Measurements from ENCODE around the gene KRTAP4-11.
"Not testable (repeated sequence)": the region's sequence is repeated elsewhere in the genome, so short reads cannot be mapped to it uniquely, and the experiment has no call there.

KRTAP4-11 gene

GRCh38 chr17:41119696-41120690, 1.8 kb upstream of the KRTAP4-11 start:
- not testable (repeated sequence) for H3K14ac ChIP-seq (ENCODE audit: low read length); H2BK12ac ChIP-seq (ENCODE audit: low read length); H4K91ac ChIP-seq (ENCODE audit: low read depth, low read length, poor library complexity); H2BK5ac ChIP-seq (ENCODE audit: low read length); H2AFZ ChIP-seq (ENCODE audit: low read length); H3K4ac ChIP-seq (ENCODE audit: low read length); H3K36me3 ChIP-seq (replicated peaks in 1 of 2; ENCODE audit: control insufficient read depth in 2 of 2, insufficient read depth in 2 of 2, low read length in 2 of 2); H3K23ac ChIP-seq (ENCODE audit: low read depth, low read length, poor library complexity); H3K9ac ChIP-seq (ENCODE audit: low read depth, low read length, poor library complexity); H2AK5ac ChIP-seq (ENCODE audit: low read depth, low read length); H3K18ac ChIP-seq (ENCODE audit: low read length); H2BK15ac ChIP-seq (ENCODE audit: low read length); H3K9me3 ChIP-seq (replicated peaks in 1 of 2; ENCODE audit: control insufficient read depth in 2 of 2, insufficient read depth in 1 of 2, low read depth in 1 of 2, low read length in 2 of 2); H3K4me3 ChIP-seq (ENCODE audit: low read length in 2 of 2); H3K27ac ChIP-seq (replicated peaks; ENCODE audit: low read length); H3K4me1 ChIP-seq (ENCODE audit: control insufficient read depth in 2 of 2, insufficient read depth in 1 of 2, low read depth in 1 of 2, low read length in 2 of 2); H3K79me1 ChIP-seq (ENCODE audit: low read depth, low read length); H2BK120ac ChIP-seq (ENCODE audit: low read depth, low read length); DNase-seq (ENCODE audit: low spot score); H4K8ac ChIP-seq (ENCODE audit: low read depth, low read length); H3K27me3 ChIP-seq (ENCODE audit: control insufficient read depth in 3 of 3, insufficient read depth in 3 of 3, low read depth in 1 of 3, low read length in 3 of 3); H3K4me2 ChIP-seq (ENCODE audit: insufficient read depth, low read length, poor library complexity, severe bottlenecking)
- WGBS, 2 donors (ENCODE audit: extremely low coverage in 2 of 2, insufficient read length in 2 of 2, insufficient replicate concordance in 1 of 2) = no CpG with 5 or more reads among the region's 11 CpGs

- no peak for DNase-seq (ENCODE audit: low spot score)
- Histone ChIP-seq H3K27ac (replicated peaks; ENCODE audit: low read length) (no peak overlapping the region), H2AFZ (ENCODE audit: low read length) (no peak overlapping the region), H3K23ac (ENCODE audit: low read depth, low read length, poor library complexity) (no peak overlapping the region), H3K9ac (ENCODE audit: low read depth, low read length, poor library complexity) (no peak overlapping the region), H2BK5ac (ENCODE audit: low read length) (no peak overlapping the region), H3K18ac (ENCODE audit: low read length) (no peak overlapping the region), H3K4me3 (ENCODE audit: low read length in 2 of 2) (no peak overlapping the region), H2BK15ac (ENCODE audit: low read length) (no peak overlapping the region), H3K79me1 (ENCODE audit: low read depth, low read length) (no peaks in the 10 kb centered on the region), H3K4me2 (ENCODE audit: insufficient read depth, low read length, poor library complexity, severe bottlenecking) (no peak overlapping the region), H3K9me3 (replicated peaks in 1 of 2; ENCODE audit: control insufficient read depth in 2 of 2, insufficient read depth in 1 of 2, low read depth in 1 of 2, low read length in 2 of 2) (peaks cover 0 to 4% of the 10 kb centered on the region in 2 donors), H2AK5ac (ENCODE audit: low read depth, low read length) (no peak overlapping the region), H3K4me1 (ENCODE audit: control insufficient read depth in 2 of 2, insufficient read depth in 1 of 2, low read depth in 1 of 2, low read length in 2 of 2) (no peaks in the 10 kb centered on the region), H4K8ac (ENCODE audit: low read depth, low read length) (no peak overlapping the region), H4K91ac (ENCODE audit: low read depth, low read length, poor library complexity) (no peak overlapping the region), H3K14ac (ENCODE audit: low read length) (no peak overlapping the region), H3K27me3 (ENCODE audit: control insufficient read depth in 3 of 3, insufficient read depth in 3 of 3, low read depth in 1 of 3, low read length in 3 of 3) (peaks cover 0 to 3% (median 0%) of the 10 kb centered on the region in 3 experiments), H3K4ac (ENCODE audit: low read length) (no peak overlapping the region), H2BK12ac (ENCODE audit: low read length) (no peak overlapping the region), H3K36me3 (replicated peaks in 1 of 2; ENCODE audit: control insufficient read depth in 2 of 2, insufficient read depth in 2 of 2, low read length in 2 of 2) (no peaks in the 10 kb centered on the region), H2BK120ac (ENCODE audit: low read depth, low read length) (no peak overlapping the region)
- no CpG with 5 or more reads among the region's 4 CpGs for WGBS, 2 donors (ENCODE audit: extremely low coverage in 2 of 2, insufficient read length in 2 of 2, insufficient replicate concordance in 1 of 2)
These were observed 548 bp upstream of the KRTAP4-11 start for GRCh38 chr17:41118721-41119120.

- no peaks in the 10 kb centered on the region for H3K36me3 ChIP-seq (replicated peaks in 1 of 2; ENCODE audit: control insufficient read depth in 2 of 2, insufficient read depth in 2 of 2, low read length in 2 of 2)
- no peak overlapping the region for H3K4me2 ChIP-seq (ENCODE audit: insufficient read depth, low read length, poor library complexity, severe bottlenecking)
- no peak overlapping the region for H3K18ac ChIP-seq (ENCODE audit: low read length)
- H4K91ac ChIP-seq (ENCODE audit: low read depth, low read length, poor library complexity) = no peak overlapping the region
- no peak overlapping the region for H2AFZ ChIP-seq (ENCODE audit: low read length)
- H3K4ac ChIP-seq (ENCODE audit: low read length) = no peak overlapping the region
- no peak overlapping the region for H4K8ac ChIP-seq (ENCODE audit: low read depth, low read length)
- H2AK5ac ChIP-seq (ENCODE audit: low read depth, low read length) = no peak overlapping the region
- no peak overlapping the region for H2BK120ac ChIP-seq (ENCODE audit: low read depth, low read length)
- H2BK15ac ChIP-seq (ENCODE audit: low read length) = no peak overlapping the region
- no peak overlapping the region for H3K27ac ChIP-seq (replicated peaks; ENCODE audit: low read length)
- H3K4me1 ChIP-seq (ENCODE audit: control insufficient read depth in 2 of 2, insufficient read depth in 1 of 2, low read depth in 1 of 2, low read length in 2 of 2) = no peaks in the 10 kb centered on the region
- H3K23ac ChIP-seq (ENCODE audit: low read depth, low read length, poor library complexity) = no peak overlapping the region
- no peak overlapping the region for H2BK12ac ChIP-seq (ENCODE audit: low read length)
- H3K4me3 ChIP-seq (ENCODE audit: low read length in 2 of 2) = no peak overlapping the region
- WGBS, 2 donors (ENCODE audit: extremely low coverage in 2 of 2, insufficient read length in 2 of 2, insufficient replicate concordance in 1 of 2) = no CpG with 5 or more reads among the region's 5 CpGs
- no peak for DNase-seq (ENCODE audit: low spot score)
- no peak overlapping the region for H3K9ac ChIP-seq (ENCODE audit: low read depth, low read length, poor library complexity)
- H3K9me3 ChIP-seq (replicated peaks in 1 of 2; ENCODE audit: control insufficient read depth in 2 of 2, insufficient read depth in 1 of 2, low read depth in 1 of 2, low read length in 2 of 2) = peaks cover 0 to 4% of the 10 kb centered on the region in 2 donors
- H2BK5ac ChIP-seq (ENCODE audit: low read length) = no peak overlapping the region
- H3K14ac ChIP-seq (ENCODE audit: low read length) = no peak overlapping the region
- H3K27me3 ChIP-seq (ENCODE audit: control insufficient read depth in 3 of 3, insufficient read depth in 3 of 3, low read depth in 1 of 3, low read length in 3 of 3) = peaks cover 0 to 3% (median 0%) of the 10 kb centered on the region in 3 experiments
- H3K79me1 ChIP-seq (ENCODE audit: low read depth, low read length) = no peaks in the 10 kb centered on the region
These were observed 1.9 kb downstream of the KRTAP4-11 start for GRCh38 chr17:41116297-41116696.

GRCh38 chr17:41111151-41111885, 6.9 kb downstream of the KRTAP4-11 start:
- Histone ChIP-seq H3K79me1 (ENCODE audit: low read depth, low read length) (no peaks in the 10 kb centered on the region), H2BK5ac (ENCODE audit: low read length) (no peak overlapping the region), H3K27ac (replicated peaks; ENCODE audit: low read length) (no peak overlapping the region), H3K4me1 (ENCODE audit: control insufficient read depth in 2 of 2, insufficient read depth in 1 of 2, low read depth in 1 of 2, low read length in 2 of 2) (no peaks in the 10 kb centered on the region), H3K27me3 (ENCODE audit: control insufficient read depth in 3 of 3, insufficient read depth in 3 of 3, low read depth in 1 of 3, low read length in 3 of 3) (peaks cover 0 to 3% (median 0%) of the 10 kb centered on the region in 3 experiments), H3K14ac (ENCODE audit: low read length) (no peak overlapping the region), H4K8ac (ENCODE audit: low read depth, low read length) (no peak overlapping the region), H2BK12ac (ENCODE audit: low read length) (no peak overlapping the region), H2BK15ac (ENCODE audit: low read length) (no peak overlapping the region), H2AFZ (ENCODE audit: low read length) (no peak overlapping the region), H2BK120ac (ENCODE audit: low read depth, low read length) (no peak overlapping the region), H3K18ac (ENCODE audit: low read length) (no peak overlapping the region), H3K23ac (ENCODE audit: low read depth, low read length, poor library complexity) (no peak overlapping the region), H3K4ac (ENCODE audit: low read length) (no peak overlapping the region), H3K36me3 (replicated peaks in 1 of 2; ENCODE audit: control insufficient read depth in 2 of 2, insufficient read depth in 2 of 2, low read length in 2 of 2) (no peaks in the 10 kb centered on the region), H3K9me3 (replicated peaks in 1 of 2; ENCODE audit: control insufficient read depth in 2 of 2, insufficient read depth in 1 of 2, low read depth in 1 of 2, low read length in 2 of 2) (peaks cover 0 to 4% of the 10 kb centered on the region in 2 donors), H3K9ac (ENCODE audit: low read depth, low read length, poor library complexity) (no peak overlapping the region), H3K4me3 (ENCODE audit: low read length in 2 of 2) (no peak overlapping the region), H2AK5ac (ENCODE audit: low read depth, low read length) (no peak overlapping the region), H4K91ac (ENCODE audit: low read depth, low read length, poor library complexity) (no peak overlapping the region), H3K4me2 (ENCODE audit: insufficient read depth, low read length, poor library complexity, severe bottlenecking) (no peak overlapping the region)
- DNase-seq (ENCODE audit: low spot score) = no peak
- WGBS, 2 donors (ENCODE audit: extremely low coverage in 2 of 2, insufficient read length in 2 of 2, insufficient replicate concordance in 1 of 2) = no CpG with 5 or more reads among the region's 2 CpGs
